Limb (tissue), 2 donors: ENCODE results near the gene VPS50.
"Not testable (repeated sequence)": the region's sequence is repeated elsewhere in the genome, so short reads cannot be mapped to it uniquely, and the experiment has no call there.

ENCODE experiments used
- DNase-seq, 2 donors: peaks; one replicate each; pipeline ENCODE4 v3.0.0-alpha.2; 2016; ENCODE audit errors: extremely low spot score in 2 of 2

VPS50 gene

DNA sequence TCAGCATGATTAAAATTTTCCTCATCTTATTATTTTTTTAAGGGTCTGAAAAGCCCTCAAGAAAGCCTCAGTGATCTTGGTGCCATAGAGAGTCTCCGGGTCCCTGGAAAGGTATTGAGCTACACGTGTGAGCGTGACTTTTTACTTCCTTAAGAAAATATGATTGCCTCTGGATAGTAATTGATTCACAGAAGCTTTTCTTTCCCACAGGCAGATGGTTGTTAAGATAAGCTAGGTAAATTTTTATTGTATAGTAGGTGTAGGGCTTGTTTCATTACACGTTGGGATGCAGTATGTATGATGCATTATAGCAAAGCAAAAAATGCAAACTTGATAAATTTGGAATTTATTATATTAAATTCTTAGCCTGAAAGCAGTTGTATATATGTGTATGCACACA is 7.7 kb downstream of the VPS50 start:
- no peak for DNase-seq

DNA sequence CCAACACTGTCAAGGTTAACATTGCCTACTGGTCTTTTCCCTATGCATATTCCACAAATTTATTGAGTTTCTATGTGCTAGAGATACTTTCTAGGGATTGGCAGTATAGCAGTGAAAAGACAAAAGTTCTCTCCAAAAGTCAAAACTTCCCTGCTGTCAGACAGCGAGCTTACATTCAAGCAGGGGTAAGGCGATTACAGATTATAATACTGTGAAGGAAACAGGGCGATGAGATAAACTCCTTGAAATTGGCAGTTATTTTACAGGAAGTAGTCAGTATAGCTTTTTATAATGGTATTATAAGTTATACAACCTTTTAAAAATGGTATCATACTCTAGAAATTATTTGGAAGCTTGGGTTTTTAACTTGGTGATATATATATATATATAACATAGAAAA is 9.9 kb downstream of the VPS50 start:
- no peak for DNase-seq

DNA sequence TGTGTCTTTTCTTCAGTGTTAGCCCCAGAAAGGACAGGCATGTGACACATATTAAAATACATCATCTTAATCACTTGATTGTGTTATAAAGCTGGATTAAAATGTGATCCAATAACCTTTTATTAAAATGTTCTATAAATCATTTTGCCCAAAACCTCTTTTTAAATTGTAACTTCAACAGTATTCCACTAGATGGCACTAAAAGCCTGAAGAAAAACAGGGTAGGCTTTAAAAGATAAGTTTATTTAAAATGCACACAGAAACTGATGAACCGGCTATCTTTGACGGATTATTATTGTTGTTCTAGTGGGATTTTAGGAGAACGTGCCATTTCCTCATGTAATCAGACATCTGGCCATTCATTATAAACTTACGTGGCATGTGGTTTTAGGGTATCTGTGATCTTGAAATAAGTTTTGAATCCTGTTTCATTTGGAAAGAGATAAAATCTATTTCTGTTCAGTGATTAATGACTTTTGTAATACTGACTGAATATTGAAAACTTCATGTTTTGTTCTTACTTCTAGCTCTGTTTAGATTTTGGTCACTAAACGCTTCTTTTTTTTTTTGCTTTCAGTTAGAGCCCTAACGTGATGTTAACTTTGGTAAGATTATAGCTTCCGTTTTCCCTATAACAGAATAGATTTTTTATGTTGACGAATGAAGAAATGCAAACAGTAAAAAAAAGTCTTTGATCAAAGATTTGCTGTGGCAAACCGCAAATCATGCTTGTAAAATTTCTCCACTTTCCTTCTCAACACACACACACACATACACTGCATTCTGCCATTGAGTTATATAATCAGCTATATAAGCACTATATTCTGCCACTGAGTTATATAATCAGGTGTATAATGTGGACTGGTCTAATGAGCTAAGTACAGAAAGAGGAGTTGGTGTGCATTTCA is 13.6 kb downstream of the VPS50 start:
- DNase-seq = peak in 1 of 2 donors; percentile 59

DNA sequence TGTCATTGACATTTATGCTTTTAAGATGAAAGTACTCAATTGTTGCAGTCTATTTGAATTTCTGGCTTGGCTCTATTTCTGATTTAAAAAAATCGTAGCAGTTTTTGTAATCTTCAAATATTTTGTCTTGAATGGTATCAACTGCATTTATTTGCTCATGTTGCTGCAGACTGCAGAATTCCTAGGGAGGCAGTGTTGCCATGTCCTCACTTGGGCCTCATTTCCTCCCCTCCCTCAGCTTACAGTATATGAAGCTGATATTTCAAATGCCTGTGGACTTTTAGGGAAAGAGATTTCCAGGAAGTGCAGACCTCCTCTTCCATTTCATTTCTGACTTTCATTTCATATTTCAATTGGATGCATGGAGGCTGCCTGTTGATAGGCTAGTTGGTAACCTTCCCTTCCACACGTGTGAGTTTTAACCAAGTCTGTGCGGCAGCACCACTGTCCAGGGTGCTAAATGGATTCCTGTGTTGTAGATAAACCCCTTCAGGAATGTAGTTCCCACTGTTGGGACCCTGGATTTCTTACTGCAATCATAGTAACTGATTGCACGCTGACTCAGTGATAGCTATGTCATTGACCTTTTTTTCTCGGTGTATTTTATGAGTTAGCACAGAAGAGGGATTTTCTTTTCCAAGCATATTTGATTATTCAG is 17.5 kb downstream of the VPS50 start:
- DNase-seq = no peak

DNA sequence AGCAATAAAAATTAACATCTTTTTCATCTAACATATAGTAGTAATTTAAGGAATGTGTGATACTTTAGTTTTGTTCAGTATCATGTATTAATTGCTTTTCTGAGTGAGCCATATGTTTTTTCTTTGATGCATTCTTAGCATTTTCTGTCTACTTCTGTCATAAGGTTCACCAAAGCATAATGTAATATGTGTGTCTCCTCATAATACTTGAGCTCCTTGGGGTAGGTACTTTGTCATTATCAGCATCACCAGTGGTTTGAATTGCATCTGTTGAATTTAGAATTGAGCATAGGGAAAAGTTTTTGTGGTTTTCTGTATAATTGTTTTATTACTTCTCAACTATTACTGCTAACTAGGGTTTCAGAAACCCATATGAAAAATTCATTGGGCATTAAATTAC is 26.5 kb downstream of the VPS50 start:
- no peak for DNase-seq

DNA sequence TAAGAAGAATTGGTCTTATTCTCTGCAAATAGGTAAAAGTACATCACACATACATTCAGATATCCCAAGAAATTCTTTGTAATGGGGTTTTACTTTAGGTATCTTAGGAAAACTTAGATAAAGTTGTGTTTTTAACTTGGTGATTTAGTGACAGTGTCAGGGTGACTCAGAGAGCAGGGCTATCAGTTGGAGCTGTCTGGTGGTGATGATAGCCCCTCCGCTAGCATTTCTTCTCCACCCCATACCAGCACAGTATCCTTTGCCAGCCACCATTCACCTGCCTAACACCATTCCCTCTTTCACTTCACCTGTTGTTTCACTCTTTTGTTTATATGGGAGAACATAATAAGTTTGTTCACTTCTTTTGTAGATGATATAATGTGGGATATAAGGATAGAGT is 30.4 kb downstream of the VPS50 start:
- no peak for DNase-seq

DNA sequence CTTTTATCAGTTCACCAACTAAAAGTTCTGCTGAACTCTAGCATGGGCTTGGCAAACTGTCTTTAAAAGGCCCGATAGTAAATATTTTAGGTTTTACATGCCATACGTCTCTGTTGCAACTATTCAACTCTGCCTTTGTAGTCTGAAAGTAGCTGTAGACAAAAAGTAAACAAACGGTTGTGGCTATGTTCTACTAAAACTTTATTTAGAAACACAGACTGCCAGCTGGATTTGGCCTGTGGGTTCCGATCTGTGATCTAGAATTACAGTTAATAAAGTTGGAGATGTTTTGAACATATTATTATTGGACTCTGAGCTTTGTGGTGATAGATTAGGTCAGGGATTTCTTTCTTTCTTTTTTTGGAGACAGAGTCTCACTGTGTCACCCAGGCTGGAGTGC is 33.1 kb downstream of the VPS50 start:
- DNase-seq = no peak

DNA sequence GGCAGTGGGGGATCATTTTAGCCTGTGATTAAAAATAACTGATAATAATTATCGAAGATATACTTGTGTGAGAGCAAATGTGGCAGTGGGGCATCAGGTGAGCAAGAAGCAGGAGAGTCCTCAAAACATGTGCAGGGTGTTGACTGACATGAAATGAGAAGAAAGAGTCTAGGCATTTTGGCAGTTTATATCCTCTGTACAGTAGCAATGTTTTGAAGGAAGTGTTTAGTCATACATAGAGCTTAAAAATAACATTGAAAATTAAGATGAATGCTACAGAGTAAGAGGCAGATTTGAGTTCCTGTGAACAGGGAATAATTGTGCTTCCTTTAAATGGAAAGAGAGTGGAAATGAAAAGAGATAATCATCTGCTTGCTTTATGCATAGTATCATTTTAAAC is 47.4 kb downstream of the VPS50 start:
- no peak for DNase-seq

DNA sequence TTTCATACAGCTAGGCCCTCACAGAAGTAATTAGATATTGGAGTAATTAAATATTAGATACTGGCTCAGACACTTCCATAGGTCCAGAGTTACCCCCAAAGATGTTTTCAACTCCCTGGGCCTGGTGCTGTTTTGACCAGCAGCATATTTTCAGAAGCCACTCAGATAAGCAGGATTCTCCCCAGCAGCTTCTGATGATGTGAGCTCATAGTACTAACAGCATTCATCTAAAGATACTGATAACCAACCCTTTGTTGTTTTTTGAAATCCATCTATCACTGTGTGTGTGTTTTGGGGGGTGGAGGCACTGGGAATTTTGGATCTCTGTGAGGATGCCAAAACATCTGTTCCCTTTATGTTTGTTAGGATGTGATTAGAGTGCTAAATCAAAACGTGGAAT is 52.7 kb downstream of the VPS50 start:
- no peak for DNase-seq

DNA sequence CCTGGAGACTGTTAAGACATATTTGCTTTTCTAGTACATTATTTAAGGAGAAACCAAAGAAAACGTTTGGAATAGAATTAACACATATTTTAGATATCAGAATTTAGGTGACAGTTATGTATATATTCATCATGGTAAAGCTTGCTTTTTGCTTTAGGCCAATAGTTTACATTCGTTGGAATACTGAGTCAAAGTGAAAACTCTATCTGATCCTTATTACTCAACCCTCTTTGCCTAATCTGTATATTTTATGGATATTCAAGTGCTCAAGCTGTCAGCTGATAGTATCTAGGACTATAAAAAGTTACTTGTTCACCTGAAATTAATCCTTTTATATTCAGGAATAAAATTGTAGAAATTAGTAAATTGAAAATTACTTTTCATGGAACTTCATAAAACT is 61.1 kb downstream of the VPS50 start:
- no peak for DNase-seq

DNA sequence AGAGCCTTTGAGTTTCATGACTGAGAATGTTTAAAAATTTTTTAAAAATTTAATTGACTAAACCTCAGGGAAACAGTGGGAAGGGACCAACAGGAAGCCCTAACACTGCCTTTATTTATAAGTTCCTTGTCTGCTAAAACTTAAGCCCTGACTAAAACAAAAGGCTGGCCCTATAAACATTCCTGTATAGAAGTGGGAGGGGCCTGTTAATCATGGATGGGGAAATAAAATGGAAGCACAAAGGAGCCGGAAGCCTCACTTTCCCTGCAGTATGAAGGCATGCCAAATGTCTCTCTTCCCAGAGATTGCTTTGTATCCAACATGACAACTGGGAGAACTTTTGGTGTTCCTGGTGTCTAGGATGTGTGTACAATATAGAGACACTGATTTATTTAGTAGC is 66.0 kb downstream of the VPS50 start:
- no peak for DNase-seq

DNA sequence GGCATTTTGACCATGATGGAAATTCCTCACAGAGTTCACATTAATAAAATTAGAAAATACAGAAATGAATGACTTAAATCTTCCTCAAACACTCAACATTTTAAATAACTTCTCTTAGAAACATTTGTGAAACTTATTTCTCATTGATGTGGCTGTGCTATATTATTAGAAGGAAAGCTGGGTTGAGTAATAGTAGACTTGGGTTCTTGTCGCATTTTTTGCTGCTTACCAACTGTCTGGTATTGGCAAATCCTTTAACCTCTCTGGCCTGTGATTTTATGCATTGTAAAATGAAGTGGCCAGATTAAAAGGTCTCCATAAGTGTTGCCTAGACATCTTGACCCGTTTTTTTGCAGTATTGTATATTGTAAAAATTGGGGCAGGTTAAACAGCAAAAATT is 66.5 kb downstream of the VPS50 start:
- no peak for DNase-seq

DNA sequence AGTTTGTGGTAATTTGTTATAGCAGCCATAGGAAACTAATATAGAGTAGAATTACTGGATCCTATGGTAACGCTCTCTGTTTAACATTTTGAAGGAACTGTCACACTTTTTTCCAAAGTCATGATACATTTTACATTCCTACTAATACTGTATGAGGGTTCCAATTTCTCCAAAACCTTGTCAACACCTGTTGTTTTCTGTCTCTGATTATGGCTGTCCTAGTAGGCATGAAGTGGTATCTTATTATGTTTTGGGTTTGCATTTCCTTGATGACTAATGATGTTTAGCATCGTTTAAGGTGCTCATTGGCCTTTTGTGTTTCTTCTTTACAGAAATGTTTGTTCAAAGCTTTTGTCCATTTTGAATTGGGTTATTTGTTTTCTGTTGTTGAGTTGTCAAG is 69.6 kb downstream of the VPS50 start:
- no peak for DNase-seq

DNA sequence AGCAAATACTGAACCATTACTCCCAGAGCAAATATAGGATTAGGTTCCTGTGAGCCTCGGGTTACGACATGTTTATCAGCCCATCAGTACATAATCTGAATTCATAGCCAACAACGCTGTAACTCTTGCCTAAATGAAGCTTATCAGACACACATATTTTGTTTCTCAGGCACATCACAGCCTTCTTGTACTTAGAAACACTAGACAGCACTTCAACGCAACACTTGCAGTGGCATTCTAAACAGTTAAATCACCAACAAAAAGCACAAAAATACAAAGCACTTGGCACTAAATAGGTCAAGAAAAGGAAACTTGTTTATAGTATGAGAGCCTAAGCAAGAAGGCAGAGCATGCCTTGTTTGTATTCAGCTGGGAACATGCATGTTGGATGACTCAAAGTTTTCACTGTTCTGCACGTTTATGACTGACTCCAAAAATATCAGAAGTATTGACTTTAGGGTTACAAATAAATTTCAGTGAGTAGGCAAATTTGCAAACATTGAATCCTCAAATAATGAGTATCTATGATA is 75.0 kb downstream of the VPS50 start:
- DNase-seq = no peak

DNA sequence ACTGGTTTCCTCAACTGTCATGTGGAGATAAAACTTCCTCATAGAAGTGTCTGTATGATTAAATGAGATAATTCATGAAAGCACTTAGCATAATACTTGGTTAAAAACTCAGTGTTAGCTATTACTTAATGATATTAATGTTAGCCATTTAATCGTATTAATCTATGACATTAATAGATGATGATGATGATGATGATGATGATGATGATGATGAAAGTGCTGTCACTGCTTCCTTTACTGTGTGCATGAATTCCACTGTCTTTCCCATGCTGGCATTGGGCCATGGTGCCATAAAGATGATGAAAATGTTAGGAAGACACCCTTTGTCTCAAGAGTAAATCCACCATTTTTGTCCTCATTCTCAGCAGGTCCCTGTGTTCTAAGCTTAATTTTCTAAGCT is 75.8 kb downstream of the VPS50 start:
- DNase-seq = no peak

DNA sequence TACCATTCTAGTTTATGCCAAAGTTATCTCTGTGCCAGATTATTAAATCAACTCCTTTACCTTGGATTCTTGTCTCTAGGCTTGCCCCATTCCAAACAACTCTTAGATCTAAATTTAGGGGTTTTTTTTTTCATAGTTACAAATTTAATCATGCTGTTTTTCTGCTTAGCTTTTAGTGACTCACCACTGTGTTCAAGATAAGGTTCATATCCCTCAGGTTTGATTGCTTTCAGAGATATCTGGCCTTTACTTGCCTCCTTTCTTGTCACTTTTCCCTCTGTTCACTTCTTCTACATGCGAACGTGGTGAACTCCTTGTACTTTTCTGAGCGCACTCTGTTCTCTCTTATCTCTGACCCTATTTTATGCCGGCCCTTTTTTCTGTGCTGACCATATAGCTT is 78.2 kb downstream of the VPS50 start:
- DNase-seq = no peak

DNA sequence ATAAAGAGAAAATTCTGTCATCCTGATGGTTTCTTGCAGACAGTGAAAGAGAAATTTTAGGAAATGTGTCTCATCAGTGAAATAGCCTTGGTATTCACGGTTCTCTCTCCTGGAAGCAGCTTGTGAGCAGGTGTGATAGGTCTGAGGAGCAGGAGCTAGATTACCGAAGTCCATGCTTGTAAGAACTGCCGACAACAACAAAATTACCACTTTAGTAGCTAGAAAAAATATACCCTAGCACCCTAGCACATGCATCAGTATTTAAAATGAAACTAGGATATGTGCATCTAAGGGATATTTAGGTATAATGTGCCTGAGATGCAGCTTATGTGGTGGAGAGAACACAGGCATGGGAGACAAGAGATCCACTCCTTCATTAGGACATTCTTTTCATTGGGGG is 82.3 kb downstream of the VPS50 start:
- DNase-seq = no peak

DNA sequence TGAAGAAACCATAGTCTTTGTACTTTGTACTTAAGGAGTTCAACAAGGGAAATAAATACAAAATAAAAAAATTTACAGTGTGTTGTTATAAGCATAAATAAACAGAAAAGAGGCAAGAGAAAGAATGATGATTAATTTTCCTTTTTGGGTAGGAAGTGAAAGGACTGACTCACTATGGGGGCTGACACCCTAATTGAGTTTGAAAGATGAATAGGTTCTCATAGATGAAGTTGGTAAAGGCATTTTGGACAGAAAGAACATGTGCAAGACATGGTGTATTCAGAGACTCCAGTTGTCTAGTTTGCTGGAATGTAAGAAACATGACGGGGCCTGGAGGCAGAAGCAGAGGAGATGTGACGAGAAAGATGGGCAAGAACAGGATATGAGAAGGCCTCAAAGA is 83.7 kb downstream of the VPS50 start:
- no peak for DNase-seq

DNA sequence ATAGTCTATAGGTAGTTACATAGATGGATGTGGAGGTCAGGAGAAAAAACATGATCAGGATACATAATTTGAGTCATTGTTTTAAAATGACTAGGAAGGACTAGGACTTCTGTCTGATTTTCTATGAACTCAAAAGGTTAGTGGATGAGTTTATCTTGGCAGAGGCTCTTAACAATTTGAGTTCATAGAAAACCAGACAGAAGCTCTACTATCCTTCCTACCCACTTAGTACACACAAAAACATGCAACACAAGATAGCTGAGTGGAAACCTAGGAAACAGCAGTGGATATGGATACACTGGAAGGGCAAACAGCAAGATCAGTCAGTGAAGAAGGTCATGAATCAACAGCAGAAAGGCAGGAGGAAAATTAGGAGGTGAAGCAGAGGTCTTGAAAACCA is 84.6 kb downstream of the VPS50 start:
- DNase-seq = no peak

DNA sequence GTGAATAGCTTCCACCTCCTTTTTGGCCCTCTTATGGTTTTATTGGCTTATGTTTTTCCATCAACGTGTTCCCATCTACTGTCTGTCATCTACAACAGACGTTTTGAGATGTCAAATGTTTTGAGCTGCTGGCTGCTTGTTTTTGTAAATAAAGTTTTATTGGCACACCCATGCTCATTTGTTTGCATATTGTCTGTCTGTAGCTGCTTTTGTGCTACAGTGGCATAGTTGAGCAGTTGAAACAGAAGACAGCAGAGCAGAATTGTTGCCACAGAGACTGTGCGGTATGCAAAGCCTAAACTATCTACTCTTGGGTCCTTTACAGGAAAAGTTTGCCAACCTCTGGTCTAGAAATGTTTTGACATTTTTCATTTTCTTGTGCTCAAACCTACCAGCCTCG is 88.7 kb downstream of the VPS50 start:
- DNase-seq = no peak

DNA sequence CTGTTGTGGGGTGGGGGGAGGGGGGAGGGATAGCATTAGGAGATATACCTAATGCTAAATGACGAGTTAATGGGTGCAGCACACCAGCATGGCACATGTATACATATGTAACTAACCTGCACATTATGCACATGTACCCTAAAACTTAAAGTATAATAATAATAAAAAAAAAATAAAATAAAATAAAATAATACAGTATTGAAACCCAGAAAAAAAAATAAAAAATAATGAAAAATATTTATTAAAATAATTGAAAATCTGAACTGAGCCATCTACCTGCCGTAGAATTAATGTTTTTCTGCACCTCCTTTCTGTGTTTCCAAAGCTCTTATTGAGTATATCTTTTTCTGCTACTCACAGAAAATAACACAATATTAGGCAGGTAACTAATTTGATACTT is 94.1 kb downstream of the VPS50 start:
- DNase-seq = not testable (repeated sequence)

DNA sequence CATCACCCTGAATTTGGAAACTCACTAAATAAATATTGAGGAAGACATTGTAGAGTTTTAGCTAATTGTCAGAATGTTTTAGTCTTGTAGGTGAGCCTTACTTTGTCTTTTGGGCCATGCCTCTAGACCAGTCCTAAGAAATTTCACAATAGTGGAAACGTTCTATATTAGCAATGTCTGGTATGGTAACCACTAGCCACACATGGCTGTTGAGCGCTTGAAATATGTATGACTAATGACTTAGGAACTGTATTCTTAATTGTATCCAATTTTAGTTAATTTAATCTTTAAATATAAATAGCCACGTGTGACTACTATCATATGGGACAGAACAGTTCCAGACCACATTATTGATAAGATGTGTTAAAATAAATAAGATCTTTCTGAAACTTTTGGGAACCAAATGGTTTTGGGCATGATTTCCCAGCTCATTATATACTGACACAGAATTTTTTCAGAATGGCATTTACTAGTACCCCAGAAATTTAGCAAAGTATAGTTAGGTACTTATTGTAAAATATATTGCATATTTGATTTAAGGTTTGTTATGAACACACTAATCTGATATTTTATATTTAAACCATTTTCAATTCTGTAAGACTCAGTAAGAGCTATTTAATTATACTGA is 95.0 kb downstream of the VPS50 start:
- DNase-seq = no peak
